ENCODE data around the gene DOK6.

The DOK6 gene

GRCh38 chr18:69895066-69896047, 494.7 kb downstream of the DOK6 start:
- H3K27ac ChIP-seq (ENCODE audit: low read depth, low read length): no peak overlapping the region
- H3K9ac ChIP-seq (ENCODE audit: low read depth, low read length): no peak overlapping the region
- no peaks in the 10 kb centered on the region for H3K36me3 ChIP-seq (ENCODE audit: control insufficient read depth, insufficient read depth, low read length)
- H3K27me3 ChIP-seq (ENCODE audit: control insufficient read depth, insufficient read depth, low read length): no peaks in the 10 kb centered on the region
- H3K9me3 ChIP-seq (ENCODE audit: control insufficient read depth, insufficient read depth, low read length): no peaks in the 10 kb centered on the region
- H3K4me3 ChIP-seq (ENCODE audit: low read depth, low read length): no peak overlapping the region
- H3K4me1 ChIP-seq (ENCODE audit: control insufficient read depth, insufficient read depth, low read length): no peaks in the 10 kb centered on the region

GRCh38 chr18:69897397-69898108, 496.9 kb downstream of the DOK6 start:
- Histone ChIP-seq H3K9me3 (ENCODE audit: control insufficient read depth, insufficient read depth, low read length) (no peaks in the 10 kb centered on the region), H3K27ac (ENCODE audit: low read depth, low read length) (no peak overlapping the region), H3K9ac (ENCODE audit: low read depth, low read length) (no peak overlapping the region), H3K27me3 (ENCODE audit: control insufficient read depth, insufficient read depth, low read length) (no peaks in the 10 kb centered on the region), H3K4me3 (ENCODE audit: low read depth, low read length) (no peak overlapping the region), H3K4me1 (ENCODE audit: control insufficient read depth, insufficient read depth, low read length) (no peaks in the 10 kb centered on the region), H3K36me3 (ENCODE audit: control insufficient read depth, insufficient read depth, low read length) (no peaks in the 10 kb centered on the region)

GRCh38 chr18:69898241-69898861, 497.7 kb downstream of the DOK6 start:
- Histone ChIP-seq H3K9me3 (ENCODE audit: control insufficient read depth, insufficient read depth, low read length) (no peaks in the 10 kb centered on the region), H3K9ac (ENCODE audit: low read depth, low read length) (no peak overlapping the region), H3K4me3 (ENCODE audit: low read depth, low read length) (no peak overlapping the region), H3K27me3 (ENCODE audit: control insufficient read depth, insufficient read depth, low read length) (no peaks in the 10 kb centered on the region), H3K36me3 (ENCODE audit: control insufficient read depth, insufficient read depth, low read length) (no peaks in the 10 kb centered on the region), H3K4me1 (ENCODE audit: control insufficient read depth, insufficient read depth, low read length) (no peaks in the 10 kb centered on the region), H3K27ac (ENCODE audit: low read depth, low read length) (no peak overlapping the region)
